Measurements from ENCODE around the gene BLOC1S5. TPM values are rescaled to one million over a fixed set of nuclear protein-coding genes. Genes with fewer than 3 reads are reported as not detected.

Gene BLOC1S5
- total and polyA plus RNA-seq, 9 of the 15 experiments (the other 6 are each of a cell fraction or from before 2014, with no cell fraction given), result 8.5 to 41.0 (median 27.7) TPM

DNA sequence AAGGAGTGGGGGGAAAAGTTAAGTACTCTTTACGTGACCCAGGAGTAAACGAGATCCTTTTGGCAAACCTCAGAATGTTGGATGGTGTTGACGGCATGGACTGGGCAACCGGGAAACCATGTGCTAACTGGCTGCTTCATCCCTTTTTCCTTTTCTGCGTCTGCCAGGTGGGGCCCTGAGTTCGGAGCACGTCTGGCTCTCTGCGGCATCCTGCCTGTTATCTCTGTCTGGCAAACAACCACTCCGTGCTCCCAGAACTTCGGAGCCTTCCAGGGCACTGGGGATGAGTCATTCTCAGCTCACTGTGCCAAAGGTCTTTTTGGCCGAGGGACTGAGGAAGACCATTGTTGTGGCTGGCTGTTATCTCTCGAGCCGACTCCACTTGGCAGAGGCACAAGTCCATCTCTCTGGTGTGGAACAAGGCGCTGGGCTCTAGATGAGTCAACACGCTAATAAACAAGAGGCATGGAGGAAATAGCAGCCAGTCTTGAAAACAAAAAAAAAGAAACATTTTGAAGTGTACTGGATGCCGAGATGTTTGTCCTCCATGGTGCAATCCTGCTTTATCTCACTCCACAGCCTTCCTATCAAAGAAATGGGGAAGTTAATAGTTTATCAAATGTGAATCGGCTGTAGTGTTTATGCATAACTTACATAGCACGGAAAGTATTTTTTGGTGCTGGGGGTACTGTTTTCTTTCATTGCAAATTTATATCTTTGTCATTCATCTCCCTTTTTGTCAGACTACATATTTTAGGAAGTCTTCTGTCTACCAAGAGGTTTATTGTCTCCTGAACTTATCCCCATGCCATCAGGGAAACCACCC is 89.0 kb downstream of the BLOC1S5 start (continued):
- TF ChIP-seq FOSL1 (tag; conservative IDR thresholded peaks at IDR 0.05) (peak; percentile 100), CTBP1 (IDR thresholded peaks at IDR 0.05; ENCODE audit: borderline replicate concordance) (peak; percentile 100), RNF2 (IDR thresholded peaks at IDR 0.05) (peak; percentile 74; the same call in 1 of the 2 replicates), POLR3A (IDR thresholded peaks at IDR 0.05; ENCODE audit: borderline replicate concordance, extremely low read depth, insufficient read depth, insufficient read length) (no peak), PML (IDR thresholded peaks at IDR 0.05; ENCODE audit: low read length) (peak; percentile 76), RBM14 (IDR thresholded peaks at IDR 0.05; ENCODE audit: borderline replicate concordance, insufficient read depth, low read depth, low read length) (no peak), MECOM (CRISPR knock-in tag; IDR thresholded peaks at IDR 0.05) (peak; percentile 87), EGR1 (conservative IDR thresholded peaks at IDR 0.05) (no peak), NR1H2 (CRISPR knock-in tag; IDR thresholded peaks at IDR 0.05) (peak; percentile 61; the same call in 1 of the 2 replicates), CXXC5 (CRISPR knock-in tag; IDR thresholded peaks at IDR 0.05) (peak; percentile 94), ZFP30 (CRISPR knock-in tag; IDR thresholded peaks at IDR 0.05; ENCODE audit: borderline replicate concordance) (no peak), NCOA4 (IDR thresholded peaks at IDR 0.05; ENCODE audit: partially characterized antibody) (no peak), ZBTB17 (CRISPR knock-in tag; IDR thresholded peaks at IDR 0.05) (peak; percentile 22; the same call in 1 of the 2 replicates), ZNF436 (CRISPR knock-in tag; IDR thresholded peaks at IDR 0.05) (no peak), PCBP1 (IDR thresholded peaks at IDR 0.05; ENCODE audit: low read depth, low read length, poor library complexity, severe bottlenecking) (no peak), ZNF146 (CRISPR knock-in tag; IDR thresholded peaks at IDR 0.05; ENCODE audit: unreplicated experiment) (no peak), DIDO1 (tag; IDR thresholded peaks at IDR 0.05; ENCODE audit: low read depth) (no peak)
- TF ChIP-seq, protein P1, sequence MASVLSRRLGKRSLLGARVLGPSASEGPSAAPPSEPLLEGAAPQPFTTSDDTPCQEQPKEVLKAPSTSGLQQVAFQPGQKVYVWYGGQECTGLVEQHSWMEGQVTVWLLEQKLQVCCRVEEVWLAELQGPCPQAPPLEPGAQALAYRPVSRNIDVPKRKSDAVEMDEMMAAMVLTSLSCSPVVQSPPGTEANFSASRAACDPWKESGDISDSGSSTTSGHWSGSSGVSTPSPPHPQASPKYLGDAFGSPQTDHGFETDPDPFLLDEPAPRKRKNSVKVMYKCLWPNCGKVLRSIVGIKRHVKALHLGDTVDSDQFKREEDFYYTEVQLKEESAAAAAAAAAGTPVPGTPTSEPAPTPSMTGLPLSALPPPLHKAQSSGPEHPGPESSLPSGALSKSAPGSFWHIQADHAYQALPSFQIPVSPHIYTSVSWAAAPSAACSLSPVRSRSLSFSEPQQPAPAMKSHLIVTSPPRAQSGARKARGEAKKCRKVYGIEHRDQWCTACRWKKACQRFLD (CRISPR knock-in tag; IDR thresholded peaks at IDR 0.05), result no peak
- TF ChIP-seq, protein P2, sequence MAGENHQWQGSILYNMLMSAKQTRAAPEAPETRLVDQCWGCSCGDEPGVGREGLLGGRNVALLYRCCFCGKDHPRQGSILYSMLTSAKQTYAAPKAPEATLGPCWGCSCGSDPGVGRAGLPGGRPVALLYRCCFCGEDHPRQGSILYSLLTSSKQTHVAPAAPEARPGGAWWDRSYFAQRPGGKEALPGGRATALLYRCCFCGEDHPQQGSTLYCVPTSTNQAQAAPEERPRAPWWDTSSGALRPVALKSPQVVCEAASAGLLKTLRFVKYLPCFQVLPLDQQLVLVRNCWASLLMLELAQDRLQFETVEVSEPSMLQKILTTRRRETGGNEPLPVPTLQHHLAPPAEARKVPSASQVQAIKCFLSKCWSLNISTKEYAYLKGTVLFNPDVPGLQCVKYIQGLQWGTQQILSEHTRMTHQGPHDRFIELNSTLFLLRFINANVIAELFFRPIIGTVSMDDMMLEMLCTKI (IDR thresholded peaks at IDR 0.05; ENCODE audit: partially characterized antibody), result no peak
- TF ChIP-seq, protein P3, sequence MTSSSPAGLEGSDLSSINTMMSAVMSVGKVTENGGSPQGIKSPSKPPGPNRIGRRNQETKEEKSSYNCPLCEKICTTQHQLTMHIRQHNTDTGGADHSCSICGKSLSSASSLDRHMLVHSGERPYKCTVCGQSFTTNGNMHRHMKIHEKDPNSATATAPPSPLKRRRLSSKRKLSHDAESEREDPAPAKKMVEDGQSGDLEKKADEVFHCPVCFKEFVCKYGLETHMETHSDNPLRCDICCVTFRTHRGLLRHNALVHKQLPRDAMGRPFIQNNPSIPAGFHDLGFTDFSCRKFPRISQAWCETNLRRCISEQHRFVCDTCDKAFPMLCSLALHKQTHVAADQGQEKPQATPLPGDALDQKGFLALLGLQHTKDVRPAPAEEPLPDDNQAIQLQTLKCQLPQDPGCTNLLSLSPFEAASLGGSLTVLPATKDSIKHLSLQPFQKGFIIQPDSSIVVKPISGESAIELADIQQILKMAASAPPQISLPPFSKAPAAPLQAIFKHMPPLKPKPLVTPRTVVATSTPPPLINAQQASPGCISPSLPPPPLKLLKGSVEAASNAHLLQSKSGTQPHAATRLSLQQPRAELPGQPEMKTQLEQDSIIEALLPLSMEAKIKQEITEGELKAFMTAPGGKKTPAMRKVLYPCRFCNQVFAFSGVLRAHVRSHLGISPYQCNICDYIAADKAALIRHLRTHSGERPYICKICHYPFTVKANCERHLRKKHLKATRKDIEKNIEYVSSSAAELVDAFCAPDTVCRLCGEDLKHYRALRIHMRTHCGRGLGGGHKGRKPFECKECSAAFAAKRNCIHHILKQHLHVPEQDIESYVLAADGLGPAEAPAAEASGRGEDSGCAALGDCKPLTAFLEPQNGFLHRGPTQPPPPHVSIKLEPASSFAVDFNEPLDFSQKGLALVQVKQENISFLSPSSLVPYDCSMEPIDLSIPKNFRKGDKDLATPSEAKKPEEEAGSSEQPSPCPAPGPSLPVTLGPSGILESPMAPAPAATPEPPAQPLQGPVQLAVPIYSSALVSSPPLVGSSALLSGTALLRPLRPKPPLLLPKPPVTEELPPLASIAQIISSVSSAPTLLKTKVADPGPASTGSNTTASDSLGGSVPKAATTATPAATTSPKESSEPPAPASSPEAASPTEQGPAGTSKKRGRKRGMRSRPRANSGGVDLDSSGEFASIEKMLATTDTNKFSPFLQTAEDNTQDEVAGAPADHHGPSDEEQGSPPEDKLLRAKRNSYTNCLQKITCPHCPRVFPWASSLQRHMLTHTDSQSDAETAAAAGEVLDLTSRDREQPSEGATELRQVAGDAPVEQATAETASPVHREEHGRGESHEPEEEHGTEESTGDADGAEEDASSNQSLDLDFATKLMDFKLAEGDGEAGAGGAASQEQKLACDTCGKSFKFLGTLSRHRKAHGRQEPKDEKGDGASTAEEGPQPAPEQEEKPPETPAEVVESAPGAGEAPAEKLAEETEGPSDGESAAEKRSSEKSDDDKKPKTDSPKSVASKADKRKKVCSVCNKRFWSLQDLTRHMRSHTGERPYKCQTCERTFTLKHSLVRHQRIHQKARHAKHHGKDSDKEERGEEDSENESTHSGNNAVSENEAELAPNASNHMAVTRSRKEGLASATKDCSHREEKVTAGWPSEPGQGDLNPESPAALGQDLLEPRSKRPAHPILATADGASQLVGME (CRISPR knock-in tag; IDR thresholded peaks at IDR 0.05), result no peak
